B cell (primary cell): ENCODE data around the gene NT5C. TPM values are rescaled to one million over a fixed set of nuclear protein-coding genes. Genes with fewer than 3 reads are reported as not detected.
A peak's percentile ranks its signal among the peaks of the same experiment; 100 is the strongest.

ENCODE experiments used
- ATAC-seq: fragments of 200-7000 bp; cut with Tn5 transposase; one replicate; pipeline ENCODE4 v1.10.0; 2021; ENCODE audit warnings: low read depth, mild to moderate bottlenecking, moderate number of reproducible peaks, moderate library complexity
- CTCF ChIA-PET: fragments of 350-600 bp; sonication (Branson Sonifier 250); formaldehyde crosslinking; loops from one replicate; lab custom pipeline; 2021; ENCODE audit warnings: antibody characterized with exemption, inconsistent platforms; lab: Charles Lee
- POLR2A ChIA-PET: fragments of 350-600 bp; sonication (Branson Sonifier 250); formaldehyde crosslinking; loops from one replicate; lab custom pipeline; 2021; ENCODE audit warnings: antibody characterized with exemption; lab: Charles Lee
- DNase-seq: peaks from one replicate; pipeline ENCODE4 v3.0.0; 2013
- H2AFZ ChIP-seq: 2 replicates; pipeline ENCODE4 v1.6.1; 2012; ENCODE audit warnings: mild to moderate bottlenecking, low read depth, low read length; ENCODE audit not compliant: insufficient read depth, poor library complexity, severe bottlenecking
- H3K27ac ChIP-seq, 2 donors: 1 replicate in 1 of 2; 2 replicates in 1 of 2; pipeline ENCODE4 v1.5.1; 2012 to 2013; ENCODE audit warnings: low read length in 2 of 2, mild to moderate bottlenecking in 2 of 2, moderate library complexity in 1 of 2
- H3K27me3 ChIP-seq, 4 experiments: fragments of 200-600 bp in 1 of 4; sonication (generic) in 1 of 4; replicated peaks in 1 of 4; 1 replicate in 2 of 4; 2 replicates in 2 of 4; pipeline versions ENCODE4 v1.6.1 to v1.7.0; 2013 to 2016; ENCODE audit warnings: low read length in 3 of 4, mild to moderate bottlenecking in 2 of 4, mixed read lengths in 1 of 4, moderate library complexity in 1 of 4; ENCODE audit not compliant: insufficient read depth in 4 of 4, control insufficient read depth in 3 of 4; ENCODE audit errors: control extremely low read depth in 1 of 4
- H3K36me3 ChIP-seq, 2 experiments: replicated peaks in 1 of 2; 1 replicate in 1 of 2; 2 replicates in 1 of 2; pipeline versions ENCODE4 v1.6.1 to v1.7.1; 2013; ENCODE audit warnings: low read length in 1 of 2; ENCODE audit not compliant: insufficient read depth in 2 of 2, control insufficient read depth in 1 of 2; ENCODE audit errors: control extremely low read depth in 1 of 2, extremely low read depth in 1 of 2
- H3K4me1 ChIP-seq, 2 donors: fragments of 200-600 bp in 1 of 2; sonication (generic) in 1 of 2; 1 replicate in 1 of 2; 2 replicates in 1 of 2; pipeline versions ENCODE4 v1.5.1 to v1.6.1; 2013 to 2017; ENCODE audit warnings: low read length in 2 of 2; ENCODE audit not compliant: control insufficient read depth in 2 of 2, insufficient read depth in 2 of 2
- H3K4me2 ChIP-seq: replicated peaks from 2 replicates; pipeline ENCODE3; 2012; ENCODE audit warnings: mild to moderate bottlenecking, low read depth, low read length; ENCODE audit not compliant: poor library complexity, severe bottlenecking
- H3K4me3 ChIP-seq, 5 experiments: fragments of 200-600 bp in 1 of 5; sonication (generic) in 1 of 5; 1 replicate in 3 of 5; 2 replicates in 2 of 5; pipeline versions ENCODE4 v1.5.1 to v1.7.0; 2011 to 2016; ENCODE audit warnings: low read length in 4 of 5, mild to moderate bottlenecking in 4 of 5, low read depth in 2 of 5, control low read depth in 1 of 5, moderate library complexity in 1 of 5; ENCODE audit not compliant: insufficient read depth in 1 of 5; ENCODE audit errors: control extremely low read depth in 1 of 5, extremely low read depth in 1 of 5
- H3K79me2 ChIP-seq: fragments of 200-600 bp; sonication (generic); one replicate; pipeline ENCODE4 v1.6.0; 2016; ENCODE audit warnings: low read length; ENCODE audit not compliant: control insufficient read depth, insufficient read depth
- H3K9ac ChIP-seq: fragments of 200-600 bp; sonication (generic); 2 replicates; pipeline ENCODE4 v1.6.1; 2017; ENCODE audit warnings: mild to moderate bottlenecking, low read length, moderate library complexity
- H3K9me3 ChIP-seq, 3 donors: one replicate each; pipeline versions ENCODE4 v1.6.1 to v1.7.1; 2013; ENCODE audit warnings: low read length in 2 of 3; ENCODE audit not compliant: control insufficient read depth in 2 of 3, insufficient read depth in 1 of 3; ENCODE audit errors: control extremely low read depth in 1 of 3
- H4K20me1 ChIP-seq: 2 replicates; pipeline ENCODE4 v1.6.0; 2012; ENCODE audit warnings: mild to moderate bottlenecking, low read length; ENCODE audit not compliant: insufficient read depth, control insufficient read depth, poor library complexity, severe bottlenecking
- H3K27ac Mint-ChIP-seq: one replicate; pipeline ENCODE4 v1.8.0; 2021; ENCODE audit warnings: mixed read lengths
- H3K27me3 Mint-ChIP-seq: one replicate; pipeline ENCODE4 v1.8.0; 2021; ENCODE audit warnings: mixed read lengths
- H3K4me1 Mint-ChIP-seq: one replicate; pipeline ENCODE4 v1.8.0; 2021; ENCODE audit warnings: mixed read lengths
- H3K4me3 Mint-ChIP-seq: one replicate; pipeline ENCODE4 v1.8.0; 2021; ENCODE audit warnings: mixed read lengths
- H3K9me3 Mint-ChIP-seq: one replicate; pipeline ENCODE4 v1.8.0; 2022; ENCODE audit warnings: mixed read lengths; ENCODE audit not compliant: insufficient read depth
- CTCF ChIP-seq: fragments of 200-600 bp; IDR thresholded peaks from one replicate; pipeline ENCODE4 v1.8.0; 2022; ENCODE audit warnings: antibody characterized with exemption, mild to moderate bottlenecking
- EZH2 ChIP-seq: IDR thresholded peaks from 2 replicates; pipeline ENCODE4 v1.6.1; 2012; ENCODE audit warnings: borderline replicate concordance, low read depth, mild to moderate bottlenecking, moderate library complexity, low read length; ENCODE audit not compliant: insufficient read depth, poor library complexity, severe bottlenecking
- WGBS: methylation state at CpG from one replicate; pipeline ENCODE4 v1.1.5; 2013; ENCODE audit warnings: missing lambda C conversion rate; ENCODE audit not compliant: insufficient coverage; 5-methylcytosine and 5-hydroxymethylcytosine counted together
- intact Hi-C: fragments of 100-400 bp; cut with micrococcal nuclease; formaldehyde crosslinking; loops from one replicate; pipeline ENCODE4 v1.10.0; 2022
- polyA plus RNA-seq: library from polyadenylated mRNA; depleted of rRNA; stranded (reverse); fragments of >200 nt; gene quantifications from 2 replicates; pipeline ENCODE4 v1.2.3, GENCODE V29; 2012
- total RNA-seq, 2 donors: library from RNA; stranded (reverse); fragments of 120-200 nt in 1 of 2; gene quantifications; 1 replicate in 1 of 2; 2 replicates in 1 of 2; pipeline versions ENCODE4 v1.2.3 to v1.2.4, GENCODE V29; 2013 to 2022

The NT5C gene
- total and polyA plus RNA-seq, 2 donors (not counting 1 experiment from before 2014, with no cell fraction given): 98.9 to 184 TPM

GRCh38 chr17:75111777-75112335, 19.7 kb downstream of the NT5C start:
- DNase-seq (no peak), ATAC-seq (no peak)
- no peaks in the 10 kb centered on the region for H3K27me3 ChIP-seq
- no peaks in the 10 kb centered on the region for H4K20me1 ChIP-seq
- WGBS: 98% methylated on average over 5 of the region's 7 CpGs
- intact Hi-C loops: no loop called here
- H3K9me3 Mint-ChIP-seq: no peaks in the 10 kb centered on the region
- H3K9ac ChIP-seq: no peak overlapping the region
- H3K27ac ChIP-seq: no peak overlapping the region
- no peak for TF ChIP-seq CTCF
- CTCF ChIA-PET: interaction anchor here (0.6 to 11.4 kb wide), 10 partner anchors 10 to 159 kb away, joined by 4 to 373 read pairs (median 8); partner anchors contain the start of genes MIF4GD, NT5C and NUP85
- H3K4me3 ChIP-seq: no peak overlapping the region
- no peak overlapping the region for H2AFZ ChIP-seq
- H3K79me2 ChIP-seq: peaks cover 29% of the 10 kb centered on the region
- H3K27me3 Mint-ChIP-seq: no peaks in the 10 kb centered on the region
- no peaks in the 10 kb centered on the region for H3K36me3 ChIP-seq
- H3K4me1 Mint-ChIP-seq: peaks cover 50% of the 10 kb centered on the region
- peaks cover 43 to 50% of the 10 kb centered on the region in 2 donors for H3K4me1 ChIP-seq
- POLR2A ChIA-PET: interaction anchor here (0.6 to 2.8 kb wide), 4 partner anchors 12 to 44 kb away, joined by 3 to 8 read pairs (median 4); partner anchors contain the start of gene NT5C
- peak overlapping the region; percentile 63 for H3K4me3 Mint-ChIP-seq
- peak overlapping the region; percentile 60 for H3K27ac Mint-ChIP-seq
- no peak overlapping the region for H3K4me2 ChIP-seq
- H3K9me3 ChIP-seq: no peaks in the 10 kb centered on the region

GRCh38 chr17:75110234-75110937, 21.2 kb downstream of the NT5C start:
- intact Hi-C loops: no loop called here
- ATAC-seq (no peak), DNase-seq (peak; percentile 51)
- Histone ChIP-seq H3K4me1 (peaks cover 33 to 37% of the 10 kb centered on the region in 2 donors), H2AFZ (peak overlapping the region; percentile 93), H3K36me3 (no peaks in the 10 kb centered on the region), H3K4me2 (peak overlapping the region; percentile 98), H3K27me3 (peaks cover 0 to 2% (median 0%) of the 10 kb centered on the region in 4 experiments), H3K9me3 (no peaks in the 10 kb centered on the region), H3K27ac (peak overlapping the region in 1 of 2 donors; percentile 56), H4K20me1 (no peaks in the 10 kb centered on the region), H3K9ac (peak overlapping the region; percentile 76), H3K79me2 (peaks cover 20% of the 10 kb centered on the region), H3K4me3 (peak overlapping the region; percentile 80 to 94 (median 84))
- POLR2A ChIA-PET: interaction anchor here (0.6 to 2.8 kb wide), 7 partner anchors 21 to 411 kb away, joined by 3 to 11 read pairs (median 4); partner anchors contain the start of genes NT5C and NUP85
- WGBS: 23% methylated on average over 38 of the region's 40 CpGs
- CTCF ChIA-PET: interaction anchor here (0.6 to 11.4 kb wide), 14 partner anchors 9 to 302 kb away, joined by 3 to 373 read pairs (median 4); partner anchors contain the start of genes MIF4GD, NT5C and NUP85
- Mint-ChIP-seq H3K4me1 (peaks cover 37% of the 10 kb centered on the region), H3K4me3 (peak overlapping the region; percentile 90), H3K27ac (peak overlapping the region; percentile 83), H3K27me3 (no peaks in the 10 kb centered on the region), H3K9me3 (no peaks in the 10 kb centered on the region)
- TF ChIP-seq CTCF (no peak), EZH2 (no peak)
